Measurements from ENCODE around the gene YPEL5.

Gene YPEL5

GRCh38 chr2:30208453-30208852 lies 61.6 kb downstream of the YPEL5 start:
- peak in 2 of 5 donors; percentile 15 to 41 for DNase-seq

GRCh38 chr2:30209227-30209626 lies 62.4 kb downstream of the YPEL5 start:
- DNase-seq: no peak
